HG02763 (cell line): Measurements from ENCODE around the gene MAP4K1.
A peak's percentile ranks its signal among the peaks of the same experiment; 100 is the strongest.
"Not testable (repeated sequence)": the region's sequence is repeated elsewhere in the genome, so short reads cannot be mapped to it uniquely, and the experiment has no call there.

ENCODE experiments used
- ATAC-seq: cut with Tn5 transposase; IDR thresholded peaks from one replicate; pipeline ENCODE4 v1.9.1; 2021; ENCODE audit warnings: mild to moderate bottlenecking, moderate library complexity; ENCODE audit not compliant: unreplicated experiment

Gene MAP4K1

GRCh38 chr19:38653028-38653571 is 35.3 kb upstream of the MAP4K1 start:
- ATAC-seq, result no peak

DNA sequence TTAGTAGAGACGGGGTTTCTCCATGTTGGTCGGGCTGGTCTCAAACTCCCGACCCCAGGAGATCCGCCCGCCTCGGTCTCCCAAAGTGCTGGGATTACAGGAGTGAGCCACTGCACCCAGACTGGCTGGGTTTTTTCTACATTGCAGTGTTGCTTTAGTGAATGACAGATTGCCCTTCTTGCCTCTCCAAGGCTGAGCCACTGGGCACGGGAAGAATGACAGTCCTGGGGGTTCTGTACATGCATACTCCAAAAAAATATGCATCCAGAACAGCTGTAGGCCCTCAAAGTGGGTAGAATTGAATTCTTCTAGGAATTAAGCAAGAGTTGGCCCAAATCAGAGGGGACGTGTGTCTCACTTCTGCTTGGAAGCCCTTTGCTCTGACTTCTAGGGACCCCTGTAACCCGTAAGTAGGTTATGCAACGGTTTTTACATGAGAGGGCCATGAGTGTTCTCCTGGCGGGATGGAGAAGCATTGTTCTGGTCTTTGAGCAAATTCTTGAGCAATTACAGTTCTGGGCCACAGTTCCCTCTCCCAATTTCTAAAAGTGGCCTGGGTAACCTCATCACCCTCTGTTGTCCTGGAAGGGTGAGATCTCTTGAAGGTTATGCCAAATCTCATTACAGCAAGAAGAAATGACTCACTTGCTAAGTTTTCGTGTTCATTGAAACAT is 33.3 kb upstream of the MAP4K1 start:
- ATAC-seq, result no peak

GRCh38 chr19:38650172-38650775 is 32.5 kb upstream of the MAP4K1 start:
- ATAC-seq, result no peak

GRCh38 chr19:38649305-38650171 is 31.8 kb upstream of the MAP4K1 start:
- ATAC-seq, result no peak

GRCh38 chr19:38648769-38649304 is 31.1 kb upstream of the MAP4K1 start:
- ATAC-seq, result no peak

DNA sequence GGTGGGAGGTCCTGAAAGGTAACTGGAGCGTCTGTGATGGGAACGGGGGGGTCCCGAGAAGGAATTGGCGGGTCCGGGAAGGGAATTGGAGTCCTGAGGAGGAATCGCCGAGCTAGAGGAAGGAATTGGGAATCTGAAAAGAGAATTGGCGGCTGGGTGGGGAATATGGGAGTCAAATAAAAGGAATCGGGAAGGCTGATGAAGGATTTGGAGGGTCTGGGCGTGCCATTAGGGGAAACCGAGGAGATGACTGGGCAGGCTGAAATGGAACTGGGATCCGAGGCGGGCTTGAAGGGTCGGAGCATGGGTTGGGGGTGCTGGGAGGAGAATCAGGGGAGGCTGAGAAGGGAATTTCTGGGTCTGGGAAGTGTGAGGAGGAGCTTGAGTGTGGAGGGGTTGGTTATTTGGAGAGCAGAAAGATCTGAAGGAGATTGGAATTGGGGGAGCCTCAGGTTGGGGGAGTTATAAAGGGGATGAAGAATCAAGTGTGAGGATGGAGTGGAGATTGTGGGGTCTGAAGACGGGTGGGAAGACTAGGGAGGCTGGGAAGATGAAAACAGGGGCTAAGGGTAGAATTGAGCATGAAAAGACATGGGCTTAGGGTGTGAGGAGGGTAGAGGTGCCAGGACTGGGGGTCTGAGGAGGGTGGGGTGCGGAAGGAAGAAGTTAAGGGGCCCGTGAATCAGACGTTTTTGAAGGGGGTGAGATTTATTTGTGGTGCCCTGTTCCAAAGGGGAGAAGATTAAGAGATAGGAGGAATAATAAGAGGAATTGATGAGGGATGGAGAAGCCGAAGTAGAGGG is 30.4 kb upstream of the MAP4K1 start:
- ATAC-seq, result no peak

DNA sequence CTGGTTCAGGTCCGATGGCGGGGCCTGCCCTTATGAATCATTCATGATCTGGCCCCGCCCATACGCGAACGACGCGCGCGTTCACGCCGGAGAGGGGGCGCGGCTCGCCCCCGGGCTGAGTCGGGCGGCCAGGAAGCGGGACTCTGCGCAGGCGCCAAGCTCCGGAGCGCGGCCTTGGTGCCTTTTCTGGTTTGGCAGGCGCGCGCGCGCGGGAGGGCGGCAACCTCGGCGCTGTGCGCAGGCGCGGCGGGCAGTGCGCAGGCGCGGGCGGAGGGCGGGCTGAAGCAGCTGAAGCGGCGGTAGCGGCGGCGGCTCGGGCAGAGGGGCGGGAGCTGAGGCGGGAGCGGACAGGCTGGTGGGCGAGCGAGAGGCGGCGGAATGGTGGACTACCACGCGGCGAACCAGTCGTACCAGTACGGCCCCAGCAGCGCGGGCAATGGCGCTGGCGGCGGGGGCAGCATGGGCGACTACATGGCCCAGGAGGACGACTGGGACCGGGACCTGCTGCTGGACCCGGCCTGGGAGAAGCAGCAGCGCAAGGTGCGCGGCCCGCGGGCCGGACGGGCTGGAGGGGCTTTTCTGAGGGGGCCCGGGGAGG is 29.7 kb upstream of the MAP4K1 start, which contains the start of gene ACTN4:
ACTN4 (plus strand) TSS at position 282 of the 598 bp plus-strand sequence; CDS start at position 379, 97 bp downstream.
- ATAC-seq, result peak; percentile 91

DNA sequence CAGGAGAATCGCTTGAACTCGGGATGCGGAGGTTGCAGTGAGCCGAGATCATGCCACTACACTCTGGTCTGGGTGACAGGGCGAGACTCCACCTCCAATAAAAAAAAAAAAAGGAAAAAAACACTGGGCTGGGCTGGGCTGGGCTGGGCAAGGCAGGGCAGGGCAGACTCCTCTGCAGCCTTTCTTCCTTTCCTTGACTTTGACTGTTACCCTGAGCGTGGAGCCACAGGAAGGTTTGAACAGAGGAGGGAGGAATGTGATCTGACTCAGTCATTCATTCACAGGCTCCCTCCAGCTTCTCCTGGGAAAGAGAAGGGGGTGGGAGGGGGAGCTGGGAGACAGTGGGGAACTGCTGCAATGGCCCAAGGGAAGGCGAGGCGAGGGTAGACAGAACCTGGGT is 27.0 kb upstream of the MAP4K1 start:
- ATAC-seq, result no peak

- ATAC-seq, result no peak
These were observed 24.4 kb upstream of the MAP4K1 start for GRCh38 chr19:38642176-38642575.

DNA sequence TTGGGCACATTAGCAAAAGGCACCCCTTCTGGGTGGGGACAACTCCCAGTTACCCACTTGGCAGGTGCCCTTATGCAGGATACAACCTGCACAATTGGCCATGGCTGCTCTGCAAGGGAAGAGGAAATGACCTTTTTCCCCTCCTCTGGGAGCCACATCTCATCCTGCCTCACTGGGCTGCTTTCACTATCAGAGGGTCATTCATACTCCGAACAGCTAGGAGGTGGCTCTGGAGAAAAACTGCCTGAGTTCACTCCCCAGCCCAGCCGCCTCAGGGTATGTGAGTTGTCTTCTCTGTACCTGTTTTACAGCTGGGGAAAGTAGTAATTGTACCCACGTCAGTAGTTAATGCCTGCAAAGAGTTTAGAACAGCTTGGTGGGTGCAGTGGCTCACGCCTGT is 22.6 kb upstream of the MAP4K1 start:
- ATAC-seq, result no peak

- ATAC-seq, result no peak
These were observed 21.9 kb upstream of the MAP4K1 start for GRCh38 chr19:38639679-38640078.

- ATAC-seq, result no peak
These were observed 20.7 kb upstream of the MAP4K1 start for GRCh38 chr19:38638461-38638860.

DNA sequence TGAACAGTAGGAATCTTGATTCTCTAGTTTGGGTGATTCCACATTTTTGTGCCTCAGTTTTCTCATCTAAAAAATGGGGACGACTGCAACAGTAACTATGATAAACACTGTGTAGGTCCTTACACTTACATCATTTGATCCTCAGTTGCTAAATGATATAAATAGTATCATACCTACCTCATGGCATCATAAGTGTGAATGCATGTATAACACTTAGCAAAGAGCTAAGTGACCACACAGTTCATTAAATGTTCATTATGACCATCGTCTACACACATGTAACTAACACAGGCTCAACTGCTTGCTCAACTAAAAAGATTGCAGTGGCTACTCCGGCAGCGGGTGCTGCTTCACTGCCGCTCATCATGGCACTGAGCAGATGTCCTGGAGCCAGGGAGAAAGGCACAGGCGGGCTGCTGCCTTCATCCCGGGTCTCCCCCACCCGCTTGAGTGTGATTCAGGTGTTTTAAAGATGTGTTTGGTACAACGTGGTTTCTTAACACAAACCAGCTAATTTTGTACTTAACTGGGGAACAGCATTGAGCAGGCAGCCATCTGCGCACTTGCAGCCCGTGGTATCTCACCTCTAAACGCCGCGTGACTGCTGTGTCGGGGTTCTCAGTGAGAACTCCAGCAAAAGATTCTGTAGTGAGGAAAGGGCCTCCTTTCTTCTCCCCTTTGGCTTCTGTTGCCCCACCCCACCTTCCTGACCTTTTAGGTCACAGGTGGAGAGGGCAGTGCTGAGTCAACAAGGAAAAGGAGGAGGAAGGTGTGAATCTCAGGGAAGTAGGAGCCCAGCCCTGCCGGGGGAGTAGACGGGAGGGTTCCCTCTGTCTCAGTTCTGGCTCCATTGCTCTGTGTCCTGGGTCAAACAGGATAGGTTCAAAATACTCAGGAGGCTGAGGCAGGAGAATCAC is 18.0 kb upstream of the MAP4K1 start:
- ATAC-seq, result no peak

DNA sequence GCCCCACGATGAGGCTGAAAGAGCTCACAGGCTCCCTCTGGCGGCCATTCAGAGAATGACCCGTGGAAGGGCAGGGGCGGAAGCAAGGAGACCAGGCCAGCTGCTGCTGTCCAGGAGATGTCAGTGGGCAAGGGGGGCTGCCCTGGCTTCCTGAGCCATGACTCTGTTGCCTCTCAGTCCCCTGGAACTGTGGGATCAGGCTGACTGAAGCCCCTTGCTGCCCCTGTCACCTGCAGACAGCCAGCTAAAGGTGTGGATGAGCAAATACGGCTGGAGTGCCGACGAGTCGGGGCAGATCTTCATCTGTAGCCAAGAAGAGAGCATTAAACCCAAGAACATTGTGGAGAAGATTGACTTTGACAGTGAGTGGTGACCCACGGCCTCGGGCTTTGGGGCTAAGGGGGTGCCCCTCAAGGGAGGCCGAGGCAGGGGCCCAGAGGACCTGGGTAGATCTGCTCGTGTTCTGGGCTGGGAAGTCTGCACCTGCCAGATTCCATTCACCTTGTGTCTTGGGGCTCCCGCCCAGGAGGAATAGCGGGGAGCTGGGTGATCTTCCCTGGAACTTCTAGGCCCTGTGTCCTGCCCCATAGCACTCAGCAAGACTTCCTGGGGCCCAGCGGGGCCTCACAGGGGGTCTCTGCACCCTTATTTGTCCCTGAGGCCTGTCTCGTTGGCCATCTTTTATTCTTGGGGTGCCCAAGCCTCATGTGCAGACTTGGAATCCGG is 17.2 kb upstream of the MAP4K1 start:
- no peak for ATAC-seq

DNA sequence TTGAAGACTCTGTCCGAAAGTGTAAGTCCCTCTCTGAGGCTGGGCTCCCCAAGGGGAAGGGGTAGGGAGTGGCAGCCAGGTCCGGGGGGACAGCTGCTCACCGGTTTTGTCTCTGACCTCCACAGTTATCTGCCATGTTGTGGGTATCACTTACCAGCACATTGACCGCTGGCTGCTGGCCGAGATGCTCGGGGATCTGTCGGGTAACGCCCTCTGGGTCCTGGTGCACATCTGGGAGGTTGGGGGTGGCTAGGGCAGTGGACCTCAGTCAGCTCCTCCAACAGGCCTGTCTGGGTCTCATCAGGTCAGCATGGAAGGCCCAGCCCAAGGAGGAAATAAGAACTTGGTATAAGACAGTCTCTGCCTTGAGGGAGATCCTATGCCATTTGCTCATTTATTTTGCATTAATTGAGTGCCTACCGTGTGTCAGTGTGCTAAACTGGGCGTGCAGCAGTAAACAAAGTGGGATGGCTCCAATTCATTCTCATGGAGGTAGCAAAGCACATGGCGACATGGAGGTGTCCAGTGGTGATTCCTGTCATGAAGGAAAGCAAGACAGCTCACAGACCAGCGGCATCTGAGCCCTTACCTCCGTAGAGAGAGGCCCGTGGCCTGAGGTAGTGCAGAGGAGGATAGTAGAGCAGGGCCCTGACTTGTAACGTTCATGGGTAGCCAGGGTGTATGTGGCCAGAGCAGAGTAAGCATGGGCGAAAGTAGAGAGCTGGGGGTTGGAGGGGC is 14.9 kb upstream of the MAP4K1 start:
- no peak for ATAC-seq

GRCh38 chr19:38631811-38632475 is 14.2 kb upstream of the MAP4K1 start:
- not testable (repeated sequence) for ATAC-seq

DNA sequence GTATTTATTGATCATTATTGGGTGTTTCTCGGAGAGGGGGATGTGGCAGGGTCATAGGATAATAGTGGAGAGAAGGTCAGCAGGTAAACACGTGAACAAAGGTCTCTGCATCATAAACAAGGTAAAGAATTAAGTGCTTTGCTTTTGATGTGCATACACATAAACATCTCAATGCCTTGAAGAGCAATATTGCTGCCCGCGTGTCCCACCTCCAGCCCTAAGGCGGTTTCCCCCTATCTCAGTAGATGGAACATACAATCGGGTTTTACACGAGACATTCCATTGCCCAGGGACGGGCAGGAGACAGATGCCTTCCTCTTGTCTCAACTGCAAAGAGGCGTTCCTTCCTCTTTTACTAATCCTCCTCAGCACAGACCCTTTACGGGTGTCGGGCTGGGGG is 13.5 kb upstream of the MAP4K1 start:
- not testable (repeated sequence) for ATAC-seq
